HEK293 (cell line): ENCODE data around the gene ACSM5.

Experiments
- KLF7 ChIP-seq: fragments of 450-650 bp; formaldehyde crosslinking; IDR thresholded peaks from 2 replicates; pipeline ENCODE4 v1.5.1; 2016; ENCODE audit warnings: missing biosample characterization, missing genetic modification characterization, borderline replicate concordance
- MZF1 ChIP-seq: fragments of 450-650 bp; formaldehyde crosslinking; IDR thresholded peaks from 2 replicates; pipeline ENCODE4 v1.5.1; 2017; ENCODE audit warnings: missing biosample characterization, missing genetic modification characterization, borderline replicate concordance
- ZNF266 ChIP-seq: fragments of 450-650 bp; formaldehyde crosslinking; IDR thresholded peaks from 2 replicates; pipeline ENCODE4 v1.5.1; 2016; ENCODE audit warnings: missing biosample characterization, missing genetic modification characterization, low read depth
- ZNF37A ChIP-seq: fragments of 450-650 bp; IDR thresholded peaks from 2 replicates; pipeline ENCODE4 v1.5.1; 2018; ENCODE audit warnings: missing biosample characterization, missing genetic modification characterization
- ZNF510 ChIP-seq: fragments of 450-650 bp; formaldehyde crosslinking; IDR thresholded peaks from 2 replicates; pipeline ENCODE4 v1.5.1; 2018; ENCODE audit warnings: mild to moderate bottlenecking, missing genetic modification characterization, missing biosample characterization; ENCODE audit not compliant: insufficient replicate concordance
- ZNF776 ChIP-seq: fragments of 450-650 bp; formaldehyde crosslinking; IDR thresholded peaks from 2 replicates; pipeline ENCODE4 v1.5.0; 2017; ENCODE audit warnings: missing biosample characterization, missing genetic modification characterization, borderline replicate concordance
- ZNF785 ChIP-seq: fragments of 450-650 bp; formaldehyde crosslinking; IDR thresholded peaks from 2 replicates; pipeline ENCODE4 v1.5.1; 2016; ENCODE audit warnings: missing biosample characterization, missing genetic modification characterization
- ZNF792 ChIP-seq: fragments of 450-650 bp; formaldehyde crosslinking; IDR thresholded peaks from 2 replicates; pipeline ENCODE4 v1.5.1; 2016; ENCODE audit warnings: missing biosample characterization, missing genetic modification characterization
- TF ChIP-seq, protein P1 (sequence below): fragments of 450-650 bp; formaldehyde crosslinking; IDR thresholded peaks from 2 replicates; pipeline ENCODE4 v1.5.1; 2016; ENCODE audit warnings: missing biosample characterization, missing genetic modification characterization

DNA sequence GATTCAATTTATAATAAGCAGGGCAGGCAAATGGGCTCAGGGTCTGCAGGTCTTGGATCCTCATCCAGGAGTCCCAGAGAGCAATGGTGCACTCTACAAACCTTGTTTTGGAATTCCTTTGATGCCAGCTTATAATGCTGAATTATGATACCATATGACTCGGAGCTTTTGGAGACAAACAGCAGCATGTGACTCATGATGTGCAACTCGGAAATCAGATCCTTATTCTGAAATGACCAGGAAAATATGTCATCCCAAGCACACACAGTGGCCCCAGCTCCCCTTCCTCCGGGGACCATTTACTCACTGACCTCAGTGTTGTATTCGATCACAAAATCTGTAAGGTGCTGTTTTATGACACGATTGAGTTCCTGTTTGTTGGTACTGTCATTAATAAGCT is 36.6 kb upstream of the ACSM5 start:
- TF ChIP-seq, protein P1, sequence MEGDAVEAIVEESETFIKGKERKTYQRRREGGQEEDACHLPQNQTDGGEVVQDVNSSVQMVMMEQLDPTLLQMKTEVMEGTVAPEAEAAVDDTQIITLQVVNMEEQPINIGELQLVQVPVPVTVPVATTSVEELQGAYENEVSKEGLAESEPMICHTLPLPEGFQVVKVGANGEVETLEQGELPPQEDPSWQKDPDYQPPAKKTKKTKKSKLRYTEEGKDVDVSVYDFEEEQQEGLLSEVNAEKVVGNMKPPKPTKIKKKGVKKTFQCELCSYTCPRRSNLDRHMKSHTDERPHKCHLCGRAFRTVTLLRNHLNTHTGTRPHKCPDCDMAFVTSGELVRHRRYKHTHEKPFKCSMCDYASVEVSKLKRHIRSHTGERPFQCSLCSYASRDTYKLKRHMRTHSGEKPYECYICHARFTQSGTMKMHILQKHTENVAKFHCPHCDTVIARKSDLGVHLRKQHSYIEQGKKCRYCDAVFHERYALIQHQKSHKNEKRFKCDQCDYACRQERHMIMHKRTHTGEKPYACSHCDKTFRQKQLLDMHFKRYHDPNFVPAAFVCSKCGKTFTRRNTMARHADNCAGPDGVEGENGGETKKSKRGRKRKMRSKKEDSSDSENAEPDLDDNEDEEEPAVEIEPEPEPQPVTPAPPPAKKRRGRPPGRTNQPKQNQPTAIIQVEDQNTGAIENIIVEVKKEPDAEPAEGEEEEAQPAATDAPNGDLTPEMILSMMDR, result no peak
- TF ChIP-seq MZF1 (tag by site-specific recombination), result no peak
- no peak for TF ChIP-seq ZNF792 (tag by site-specific recombination)
- no peak for TF ChIP-seq ZNF510 (tag by site-specific recombination)
- TF ChIP-seq ZNF37A, result no peak
- TF ChIP-seq KLF7 (tag by site-specific recombination), result no peak
- TF ChIP-seq ZNF785 (tag by site-specific recombination), result no peak
- no peak for TF ChIP-seq ZNF776 (tag by site-specific recombination)
- TF ChIP-seq ZNF266 (tag by site-specific recombination), result no peak
